AG09319 (cell line): Measurements from ENCODE around the gene RAB26.

Experiments used
- DNase-seq: peaks from one replicate; pipeline ENCODE4 v3.0.0-alpha.2; 2010; ENCODE audit warnings: low read depth; ENCODE audit errors: extremely low read depth
- TF ChIP-seq, protein P1 (sequence below): IDR thresholded peaks from 2 replicates; pipeline ENCODE4 v1.5.1; 2011; ENCODE audit warnings: low read depth, mild to moderate bottlenecking, inconsistent platforms, low read length, moderate library complexity

The RAB26 gene

DNA sequence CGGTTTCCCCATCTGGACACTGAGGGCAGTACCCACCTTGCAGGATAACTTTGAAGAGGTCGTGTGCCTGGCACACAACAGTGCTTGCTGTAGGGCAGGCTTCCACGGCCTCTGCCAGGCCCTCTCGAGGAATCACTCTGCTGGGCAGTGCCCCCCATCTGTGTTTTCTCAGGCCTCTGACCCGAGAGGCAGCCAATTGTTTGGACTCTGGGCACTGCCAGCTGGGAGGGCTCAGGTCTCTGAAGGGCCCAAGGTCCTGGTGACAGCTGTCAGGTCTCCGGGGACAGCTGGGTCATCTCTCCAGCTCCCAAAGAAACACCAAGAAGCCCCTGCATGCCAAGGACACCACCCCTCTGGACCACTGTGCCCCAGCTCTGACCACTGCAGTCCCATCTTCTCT, 1.0 kb upstream of the RAB26 start:
- TF ChIP-seq, protein P1, sequence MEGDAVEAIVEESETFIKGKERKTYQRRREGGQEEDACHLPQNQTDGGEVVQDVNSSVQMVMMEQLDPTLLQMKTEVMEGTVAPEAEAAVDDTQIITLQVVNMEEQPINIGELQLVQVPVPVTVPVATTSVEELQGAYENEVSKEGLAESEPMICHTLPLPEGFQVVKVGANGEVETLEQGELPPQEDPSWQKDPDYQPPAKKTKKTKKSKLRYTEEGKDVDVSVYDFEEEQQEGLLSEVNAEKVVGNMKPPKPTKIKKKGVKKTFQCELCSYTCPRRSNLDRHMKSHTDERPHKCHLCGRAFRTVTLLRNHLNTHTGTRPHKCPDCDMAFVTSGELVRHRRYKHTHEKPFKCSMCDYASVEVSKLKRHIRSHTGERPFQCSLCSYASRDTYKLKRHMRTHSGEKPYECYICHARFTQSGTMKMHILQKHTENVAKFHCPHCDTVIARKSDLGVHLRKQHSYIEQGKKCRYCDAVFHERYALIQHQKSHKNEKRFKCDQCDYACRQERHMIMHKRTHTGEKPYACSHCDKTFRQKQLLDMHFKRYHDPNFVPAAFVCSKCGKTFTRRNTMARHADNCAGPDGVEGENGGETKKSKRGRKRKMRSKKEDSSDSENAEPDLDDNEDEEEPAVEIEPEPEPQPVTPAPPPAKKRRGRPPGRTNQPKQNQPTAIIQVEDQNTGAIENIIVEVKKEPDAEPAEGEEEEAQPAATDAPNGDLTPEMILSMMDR, result no peak
- DNase-seq, result no peak

DNA sequence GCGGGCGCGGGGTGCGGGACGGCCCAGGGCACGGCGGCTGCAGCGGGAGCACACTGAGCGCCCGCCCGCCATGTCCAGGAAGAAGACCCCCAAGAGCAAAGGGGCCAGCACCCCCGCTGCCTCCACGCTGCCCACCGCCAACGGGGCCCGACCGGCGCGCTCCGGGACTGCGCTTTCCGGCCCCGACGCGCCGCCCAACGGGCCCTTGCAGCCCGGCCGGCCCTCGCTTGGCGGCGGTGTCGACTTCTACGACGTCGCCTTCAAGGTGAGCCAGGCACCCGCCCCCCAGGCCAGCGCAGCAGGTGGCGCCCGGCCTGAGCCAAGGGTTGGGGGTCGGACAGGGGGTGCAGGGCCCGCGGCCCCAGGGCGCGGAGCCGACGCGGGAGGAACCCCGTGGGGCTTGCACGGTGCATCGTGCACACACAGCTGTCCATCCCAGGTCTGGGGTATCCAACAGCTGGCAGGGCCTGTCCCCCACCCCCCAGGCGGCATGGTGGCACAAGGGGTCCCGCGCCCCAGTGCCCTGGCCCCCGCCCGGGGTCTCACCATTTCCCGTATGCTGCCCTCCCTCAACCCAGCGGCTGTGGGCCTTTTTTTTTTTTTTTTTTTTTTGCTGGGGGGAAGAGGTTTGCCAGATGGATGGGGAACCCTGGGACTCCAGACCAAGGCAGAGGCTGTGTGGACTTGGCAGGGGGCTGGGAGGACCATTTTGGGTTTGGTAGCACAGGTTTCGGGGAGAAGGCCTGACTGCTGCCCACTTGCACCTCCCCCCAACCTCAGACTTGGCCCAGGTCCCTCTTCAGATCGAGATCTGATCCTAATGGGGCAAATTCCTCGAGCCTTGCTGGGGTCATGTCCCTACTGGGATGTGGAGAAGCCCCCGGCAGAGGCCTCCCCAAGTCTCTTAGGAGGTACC, 547 bp downstream of the RAB26 start:
- TF ChIP-seq, protein P1, result no peak
- DNase-seq, result no peak

DNA sequence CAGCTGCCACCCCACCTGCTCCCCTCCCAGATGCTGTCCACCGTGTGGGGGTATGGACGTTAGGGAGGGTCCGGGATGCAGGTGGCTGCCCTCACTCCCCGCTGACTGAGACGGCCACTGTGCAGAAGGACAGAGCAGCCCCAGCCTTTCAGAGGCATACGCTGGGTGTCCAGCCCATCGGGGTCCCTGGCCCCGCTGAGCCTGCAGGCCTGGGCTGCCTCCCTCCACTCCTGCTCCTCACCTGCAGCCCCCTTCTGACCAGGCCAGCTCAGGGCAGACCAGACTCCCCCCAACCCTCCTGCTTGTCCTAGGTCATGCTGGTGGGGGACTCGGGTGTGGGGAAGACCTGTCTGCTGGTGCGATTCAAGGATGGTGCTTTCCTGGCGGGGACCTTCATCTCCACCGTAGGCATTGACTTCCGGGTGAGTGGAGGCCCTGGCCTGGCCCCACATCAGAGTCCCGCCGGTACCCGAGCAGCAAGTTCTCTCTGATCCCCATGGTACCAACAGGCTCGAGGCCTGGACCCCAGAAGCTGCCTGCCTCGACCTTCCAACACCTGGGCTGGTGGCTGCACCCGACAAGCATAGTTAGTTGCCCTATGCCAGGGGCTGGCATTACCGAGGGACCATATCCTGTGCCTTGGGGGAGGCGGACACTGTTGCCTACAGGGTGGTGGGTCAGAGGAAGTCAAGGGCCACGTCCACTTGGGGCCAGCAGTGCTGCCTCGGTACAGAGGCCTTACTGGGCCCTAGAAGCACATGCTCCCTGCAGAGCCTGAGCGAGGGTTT, 1.4 kb downstream of the RAB26 start:
- TF ChIP-seq, protein P1, result no peak
- DNase-seq, result no peak

DNA sequence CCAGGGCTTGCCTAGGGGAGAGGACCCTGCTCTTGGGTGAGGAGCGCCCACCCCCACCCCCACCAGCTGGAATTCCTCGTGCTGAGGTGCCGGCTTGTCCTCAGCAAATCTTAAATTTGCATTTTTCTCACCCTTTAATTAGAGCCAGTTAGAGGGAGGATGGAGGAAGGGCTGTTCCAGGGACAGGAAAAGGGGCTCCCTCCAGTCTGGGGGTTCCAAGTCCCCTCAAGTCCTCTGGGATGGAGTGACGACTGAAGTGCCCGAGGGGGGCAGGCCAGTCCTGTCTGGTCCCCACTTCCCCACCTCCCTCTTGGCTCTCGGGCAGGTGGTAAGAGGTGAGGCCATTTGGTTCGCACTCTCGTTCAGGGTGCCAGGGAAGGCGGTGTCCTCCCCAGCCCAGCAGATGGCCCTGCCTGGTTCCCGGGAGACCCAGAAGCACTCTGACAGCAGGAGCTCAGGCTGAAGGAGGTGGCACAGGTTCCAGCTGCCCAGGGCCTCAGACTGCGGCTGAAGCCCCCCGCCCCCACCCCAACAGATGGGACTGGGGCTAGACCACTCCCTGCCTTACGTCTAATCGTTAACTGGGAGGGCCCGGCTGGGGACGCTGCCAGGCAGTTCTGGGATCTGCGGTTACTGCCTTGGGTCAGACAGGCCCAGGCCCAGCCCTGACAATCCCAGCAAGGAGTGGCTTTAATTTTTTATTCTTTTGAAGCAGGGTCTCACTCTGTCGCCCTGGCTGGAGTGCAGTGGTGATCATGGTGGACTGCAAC, 2.2 kb downstream of the RAB26 start:
- DNase-seq, result no peak
- TF ChIP-seq, protein P1, result no peak; the same call in none of the 2 replicates

DNA sequence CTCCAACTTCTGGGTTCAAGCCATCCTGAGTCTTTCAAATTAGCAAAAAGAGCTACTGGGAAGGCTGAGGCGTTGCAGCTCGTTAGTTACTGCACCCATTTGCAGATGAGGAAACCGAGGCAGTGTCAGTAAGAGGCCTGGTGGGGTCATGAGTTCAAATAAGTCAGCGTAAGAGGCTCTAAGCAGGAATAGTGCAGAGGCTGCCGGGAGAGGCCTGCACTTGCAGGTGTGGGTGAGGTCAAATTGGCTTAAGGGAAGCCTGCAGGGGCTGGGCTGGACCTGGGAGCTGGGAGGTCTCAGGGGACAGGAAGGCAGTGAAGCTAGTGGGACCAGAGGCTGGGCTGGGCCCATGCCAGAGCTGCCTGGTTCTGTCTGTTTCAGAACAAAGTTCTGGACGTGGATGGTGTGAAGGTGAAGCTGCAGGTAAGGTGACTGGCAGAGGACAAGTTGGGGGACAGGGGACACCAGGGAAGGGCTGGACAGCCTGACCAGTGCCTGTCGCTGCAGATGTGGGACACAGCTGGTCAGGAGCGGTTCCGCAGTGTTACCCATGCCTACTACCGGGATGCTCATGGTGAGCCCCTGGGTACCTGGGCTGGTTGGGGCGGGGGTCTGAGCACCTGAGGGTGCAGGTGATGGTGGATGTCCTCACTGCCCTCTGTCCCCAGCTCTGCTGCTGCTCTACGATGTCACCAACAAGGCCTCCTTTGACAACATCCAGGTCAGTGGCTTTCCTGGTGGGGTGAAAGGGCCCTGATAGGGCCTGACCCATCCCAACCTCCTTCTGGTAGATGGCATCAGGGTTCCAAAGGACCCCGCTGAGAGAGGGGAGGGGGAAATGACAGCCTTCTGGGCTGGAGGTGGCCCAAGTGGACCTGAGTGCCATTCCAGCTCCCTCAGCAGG, 3.0 kb downstream of the RAB26 start:
- no peak for DNase-seq
- TF ChIP-seq, protein P1, result no peak

DNA sequence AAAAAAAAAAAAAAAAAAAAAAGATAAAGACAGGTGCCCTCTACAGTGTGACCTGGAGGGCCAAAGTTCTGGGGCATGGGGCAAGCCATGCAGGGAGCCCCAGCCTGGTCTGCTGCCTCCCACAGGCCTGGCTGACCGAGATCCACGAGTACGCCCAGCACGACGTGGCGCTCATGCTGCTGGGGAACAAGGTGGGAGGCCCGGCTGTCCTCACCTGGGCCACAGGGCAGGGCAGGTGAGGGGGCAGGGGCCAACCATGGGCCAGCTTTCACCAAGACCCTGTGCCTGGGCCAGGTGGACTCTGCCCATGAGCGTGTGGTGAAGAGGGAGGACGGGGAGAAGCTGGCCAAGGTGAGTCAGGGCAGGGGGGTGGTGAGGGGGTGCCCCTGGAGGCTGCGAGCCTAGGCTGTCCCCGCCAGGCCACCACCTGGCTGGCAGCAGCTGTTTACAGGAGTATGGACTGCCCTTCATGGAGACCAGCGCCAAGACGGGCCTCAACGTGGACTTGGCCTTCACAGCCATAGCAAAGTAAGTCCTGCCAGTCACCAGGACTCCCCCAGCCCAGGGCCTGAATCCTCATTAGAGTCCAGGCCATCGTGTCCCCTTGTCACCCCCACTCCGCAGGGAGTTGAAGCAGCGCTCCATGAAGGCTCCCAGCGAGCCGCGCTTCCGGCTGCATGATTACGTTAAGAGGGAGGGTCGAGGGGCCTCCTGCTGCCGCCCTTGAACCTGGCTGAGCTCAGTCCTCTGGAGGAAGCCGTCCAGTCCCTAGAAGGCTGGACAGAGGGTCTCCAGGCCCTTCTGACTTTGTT, 4.5 kb downstream of the RAB26 start:
- TF ChIP-seq, protein P1, result no peak
- no peak for DNase-seq
